K562 (cell line): ENCODE results near the gene SLCO3A1. TPM values are rescaled to one million over a fixed set of nuclear protein-coding genes. Genes with fewer than 3 reads are reported as not detected.

Source experiments
- ATAC-seq: fragments of 200-7000 bp; cut with Tn5 transposase; 3 replicates; pipeline ENCODE4 v1.9.1; 2020; ENCODE audit warnings: moderate library complexity
- BruUV-seq: library from RNA; stranded (reverse); fragments of 400-500 nt; replicated peaks from 2 replicates; lab custom pipeline; 2021; lab: Mats Ljungman, UMichigan
- CTCF ChIA-PET: fragments of 300-600 bp; formaldehyde crosslinking; extraction: SDS; loops from one replicate; lab custom pipeline; 2021; ENCODE audit warnings: low intra/inter-chr PET ratio; lab: Yijun Ruan, JAX
- POLR2A ChIA-PET: fragments of 300-600, 350-650 bp; sonication (Branson Sonifier 250); formaldehyde crosslinking; extraction: SDS; loops from one replicate; lab custom pipeline; 2021; ENCODE audit warnings: antibody characterized with exemption, inconsistent platforms; lab: Yijun Ruan, JAX
- DNase-seq, 4 experiments: peaks; one replicate each; pipeline versions ENCODE4 v3.0.0 to v3.0.0-alpha.2; 2011 to 2018; ENCODE audit warnings: low spot score in 3 of 4, mixed read lengths in 3 of 4; ENCODE audit errors: extremely low read depth in 1 of 4
- FAIRE-seq: peaks from 2 replicates; lab custom pipeline; 2011; peaks lifted over from hg19 to GRCh38; lab: Jason Lieb, UNC
- H2AFZ ChIP-seq: 2 replicates; pipeline ENCODE4 v1.6.0; 2011; ENCODE audit warnings: low read depth, low read length, control low read depth, inconsistent platforms
- H3K27ac ChIP-seq: fragments of 200-600 bp; 3 replicates; pipeline ENCODE4 v1.8.0; 2011; ENCODE audit warnings: low read depth, mild to moderate bottlenecking, control low read depth, inconsistent platforms, low read length, moderate library complexity, mixed read lengths; ENCODE audit errors: extremely low read depth
- H3K27me3 ChIP-seq, 2 experiments: fragments of 300-600 bp in 1 of 2; 2 replicates in 1 of 2; 3 replicates in 1 of 2; pipeline versions ENCODE4 v1.6.0 to v1.8.0; 2011; ENCODE audit warnings: inconsistent platforms in 2 of 2, low read length in 2 of 2, mild to moderate bottlenecking in 1 of 2, mixed read lengths in 1 of 2, moderate library complexity in 1 of 2; ENCODE audit not compliant: control insufficient read depth in 2 of 2, insufficient read depth in 2 of 2
- H3K36me3 ChIP-seq: fragments of 300-600 bp; 3 replicates; pipeline ENCODE4 v1.8.0; 2011; ENCODE audit warnings: mild to moderate bottlenecking, low read length, inconsistent platforms; ENCODE audit not compliant: control insufficient read depth, insufficient read depth
- H3K4me1 ChIP-seq, 2 experiments: fragments of 200-600 bp in 1 of 2; replicated peaks in 1 of 2; 2 replicates in 1 of 2; 3 replicates in 1 of 2; pipeline versions ENCODE4 v1.5.1 to v1.8.0; 2011; ENCODE audit warnings: inconsistent platforms in 2 of 2, low read length in 2 of 2, mild to moderate bottlenecking in 1 of 2, mixed read lengths in 1 of 2, moderate library complexity in 1 of 2; ENCODE audit not compliant: control insufficient read depth in 2 of 2, insufficient read depth in 2 of 2
- H3K4me2 ChIP-seq: 2 replicates; pipeline ENCODE4 v1.6.1; 2011; ENCODE audit warnings: low read length, control low read depth, inconsistent platforms, mixed read lengths; ENCODE audit not compliant: insufficient read depth
- H3K4me3 ChIP-seq: fragments of 200-600 bp; sonication (generic), shearing (Covaris generic); 2 replicates; pipeline ENCODE4 v1.5.1; 2016; ENCODE audit warnings: control low read depth, inconsistent platforms
- H3K79me2 ChIP-seq: fragments of 200-600 bp; 3 replicates; pipeline ENCODE4 v1.8.0; 2011; ENCODE audit warnings: low read length, inconsistent platforms; ENCODE audit not compliant: control insufficient read depth, insufficient read depth
- H3K9ac ChIP-seq, 2 experiments: 2 replicates each; pipeline versions ENCODE4 v1.6.0 to v1.6.1; 2011; ENCODE audit warnings: low read depth in 2 of 2, low read length in 2 of 2, control low read depth in 1 of 2, inconsistent platforms in 1 of 2, mild to moderate bottlenecking in 1 of 2, mixed read lengths in 1 of 2; ENCODE audit not compliant: insufficient read depth in 1 of 2
- H3K9me1 ChIP-seq: one replicate; pipeline ENCODE4 v1.6.0; 2011; ENCODE audit warnings: inconsistent platforms, mild to moderate bottlenecking, low read length, moderate library complexity; ENCODE audit not compliant: control insufficient read depth, insufficient read depth
- H3K9me3 ChIP-seq: replicated peaks from 2 replicates; pipeline ENCODE4 v1.5.1; 2011; ENCODE audit warnings: low read depth, low read length, inconsistent platforms; ENCODE audit not compliant: control insufficient read depth, insufficient read depth
- H4K20me1 ChIP-seq: replicated peaks from 2 replicates; pipeline ENCODE4 v1.6.1; 2011; ENCODE audit warnings: low read length, inconsistent platforms, mixed read lengths; ENCODE audit not compliant: control insufficient read depth, insufficient read depth
- MAFG ChIP-seq: fragments of 450-650 bp; conservative IDR thresholded peaks from 2 replicates; pipeline ENCODE4 v1.6.1; 2016; ENCODE audit warnings: missing genetic modification characterization, missing compliant biosample characterization
- NR2C2 ChIP-seq, 2 experiments: fragments of 200-800 bp in 1 of 2; sonication (Bioruptor generic) in 1 of 2; sonication (generic) in 1 of 2; formaldehyde crosslinking in 1 of 2; IDR thresholded peaks; 2 replicates each; pipeline versions ENCODE4 v1.6.1 to v1.8.0; 2016 to 2022; ENCODE audit warnings: mild to moderate bottlenecking in 1 of 2, missing compliant biosample characterization in 1 of 2, missing genetic modification characterization in 1 of 2, missing genetic modification reagents in 1 of 2
- ZNF354B ChIP-seq: fragments of 250-450 bp; sonication (Bioruptor Pico); IDR thresholded peaks from 2 replicates; pipeline ENCODE4 v1.4.0; 2020
- WGBS: fragments of 100-300 bp; shearing (Covaris generic); methylation state at CpG from one replicate; pipeline ENCODE4 v1.1.6; 2016; ENCODE audit warnings: low coverage, mixed read lengths; ENCODE audit not compliant: insufficient coverage; ENCODE audit errors: missing lambda C conversion rate; 5-methylcytosine and 5-hydroxymethylcytosine counted together
- in situ Hi-C: fragments of 300-500 bp; cut with MboI; formaldehyde crosslinking; loops from 4 replicates; pipeline ENCODE4 v1.15.0; 2018; ENCODE audit warnings: inconsistent platforms, mixed read lengths
- intact Hi-C: fragments of 100-400 bp; cut with micrococcal nuclease; formaldehyde crosslinking; loops from 2 replicates; pipeline ENCODE4 v1.14.2; 2022
- polyA plus RNA-seq, 8 experiments: library from polyadenylated mRNA; depleted of rRNA in 4 of 8; stranded (reverse) in 5 of 8; unstranded in 3 of 8; fragments of >200 nt; fragmentation: Nextera tagmentation in 2 of 8; fragmentation: Illumina TruSeq in 1 of 8; extraction: Ambion mirVana in 2 of 8; extraction: Trizol in 1 of 8; gene quantifications; 2 replicates each; pipeline versions ENCODE4 v1.2.1 to v1.2.3, GENCODE V29; 2011 to 2014; ENCODE audit warnings: inconsistent platforms in 1 of 8, missing spikeins in 1 of 8
- total RNA-seq, 7 experiments: library from RNA; depleted of rRNA in 6 of 7; stranded (reverse); fragments of >200 nt in 6 of 7; fragmentation: Illumina TruSeq in 2 of 7; extraction: Trizol in 2 of 7; gene quantifications; 2 replicates each; pipeline versions ENCODE4 v1.2.1 to v1.2.3, GENCODE V29; 2011 to 2021; ENCODE audit warnings: low replicate concordance in 1 of 7
- TF ChIP-seq, protein P1 (sequence below), 2 experiments: IDR thresholded peaks in 1 of 2; conservative IDR thresholded peaks in 1 of 2; 2 replicates each; pipeline ENCODE4 v1.6.1; 2016; ENCODE audit warnings: low read depth in 2 of 2, mild to moderate bottlenecking in 1 of 2, missing compliant biosample characterization in 1 of 2, missing genetic modification characterization in 1 of 2, moderate library complexity in 1 of 2

SLCO3A1 gene
- total and polyA plus RNA-seq, 9 of the 15 experiments (the other 6 are each of a cell fraction or from before 2014, with no cell fraction given): 0.01 to 0.84 (median 0.06) TPM; not detected in 3

DNA sequence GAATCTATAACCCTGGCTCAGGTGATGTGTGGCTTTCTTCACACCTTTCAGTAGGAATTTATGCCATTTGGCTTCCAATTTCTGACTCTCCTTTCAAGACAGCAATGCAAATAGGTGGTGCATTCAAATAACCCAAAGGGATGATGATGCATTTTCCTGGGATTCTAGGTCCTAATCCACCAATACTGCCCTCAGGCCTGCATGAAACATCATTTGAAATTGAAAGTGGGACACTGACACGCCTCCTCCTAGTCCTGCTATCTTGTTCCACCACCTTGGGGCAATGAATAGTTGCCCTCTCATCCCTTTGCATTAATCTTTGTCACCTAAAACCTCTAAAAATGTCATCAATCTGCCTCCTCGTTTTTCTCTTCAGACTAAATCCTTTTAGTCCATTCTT lies 341.7 kb downstream of the SLCO3A1 start:
- in situ Hi-C loops: no loop called here
- Histone ChIP-seq H3K9me3 (no peaks in the 10 kb centered on the region), H3K4me2 (no peak overlapping the region), H3K9me1 (no peaks in the 10 kb centered on the region), H3K27ac (no peak overlapping the region), H4K20me1 (no peaks in the 10 kb centered on the region), H3K9ac (no peak overlapping the region), H3K36me3 (no peaks in the 10 kb centered on the region), H3K79me2 (no peaks in the 10 kb centered on the region), H3K27me3 (no peaks in the 10 kb centered on the region), H3K4me1 (no peaks in the 10 kb centered on the region), H3K4me3 (no peak overlapping the region), H2AFZ (no peak overlapping the region)
- DNase-seq: no peak
- ChIA-PET CTCF (interaction anchor here (0.6 kb wide), 1 partner anchor 190 kb away, joined by 3 read pairs; no protein-coding TSS in a partner anchor), POLR2A (no interaction called here)
- BruUV-seq: no TSS peak
- no peak for TF ChIP-seq ZNF354B (CRISPR knock-in tag)
- TF ChIP-seq, protein P1, sequence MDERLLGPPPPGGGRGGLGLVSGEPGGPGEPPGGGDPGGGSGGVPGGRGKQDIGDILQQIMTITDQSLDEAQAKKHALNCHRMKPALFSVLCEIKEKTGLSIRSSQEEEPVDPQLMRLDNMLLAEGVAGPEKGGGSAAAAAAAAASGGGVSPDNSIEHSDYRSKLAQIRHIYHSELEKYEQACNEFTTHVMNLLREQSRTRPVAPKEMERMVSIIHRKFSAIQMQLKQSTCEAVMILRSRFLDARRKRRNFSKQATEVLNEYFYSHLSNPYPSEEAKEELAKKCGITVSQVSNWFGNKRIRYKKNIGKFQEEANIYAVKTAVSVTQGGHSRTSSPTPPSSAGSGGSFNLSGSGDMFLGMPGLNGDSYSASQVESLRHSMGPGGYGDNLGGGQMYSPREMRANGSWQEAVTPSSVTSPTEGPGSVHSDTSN (CRISPR knock-in tag; IDR thresholded peaks at IDR 0.05; ENCODE audit: low read depth): no peak
- TF ChIP-seq, protein P1 (tag; conservative IDR thresholded peaks at IDR 0.05; ENCODE audit: low read depth): peak; percentile 74
- TF ChIP-seq MAFG (tag): 0 out of 2 replicates have a peak, but pooled peaks have one; percentile 15
- TF ChIP-seq NR2C2 (CRISPR knock-in tag; IDR thresholded peaks at IDR 0.05): no peak
- no peak for TF ChIP-seq NR2C2 (tag; IDR thresholded peaks at IDR 0.05)
- no peak for ATAC-seq
- WGBS: 0% methylated on average over 2 of the region's 2 CpGs
- intact Hi-C loops: no loop called here
- FAIRE-seq: no peak
